Panc1 (cell line): ENCODE measurements around the gene CCDC39. TPM values are rescaled to one million over a fixed set of nuclear protein-coding genes. Genes with fewer than 3 reads are reported as not detected.

Source experiments
- ATAC-seq: fragments of 200-7000 bp; cut with Tn5 transposase; 2 replicates; pipeline ENCODE4 v1.9.1; 2020; ENCODE audit warnings: mild to moderate bottlenecking, moderate library complexity
- BruUV-seq: library from RNA; stranded (reverse); fragments of 400-500 nt; replicated peaks from 2 replicates; lab custom pipeline; 2021; lab: Mats Ljungman, UMichigan
- CTCF ChIA-PET: fragments of 300-600 bp; sonication (Branson Sonifier 250); formaldehyde crosslinking; loops from one replicate; lab custom pipeline; 2022; ENCODE audit warnings: antibody characterized with exemption; lab: Charles Lee
- POLR2A ChIA-PET: fragments of 300-600 bp; sonication (Branson Sonifier 250); formaldehyde crosslinking; loops from one replicate; lab custom pipeline; 2022; ENCODE audit warnings: antibody characterized with exemption; lab: Charles Lee
- DNase-seq: peaks from one replicate; pipeline ENCODE4 v3.0.0-alpha.2; 2010; ENCODE audit warnings: low read depth, low spot score
- H3K27ac ChIP-seq: 2 replicates; pipeline ENCODE4 v1.5.1; 2011; ENCODE audit warnings: mild to moderate bottlenecking, low read length, inconsistent platforms
- H3K27me3 ChIP-seq: fragments of 200-500 bp; sonication (Bioruptor generic); 2 replicates; pipeline ENCODE4 v1.6.0; 2014; ENCODE audit warnings: low read length, inconsistent platforms; ENCODE audit not compliant: control insufficient read depth, insufficient read depth
- H3K36me3 ChIP-seq: fragments of 200-500 bp; sonication (Bioruptor generic); 2 replicates; pipeline ENCODE4 v1.5.1; 2014; ENCODE audit warnings: inconsistent platforms, mild to moderate bottlenecking, low read length, moderate library complexity; ENCODE audit not compliant: control insufficient read depth, insufficient read depth
- H3K4me1 ChIP-seq: 2 replicates; pipeline ENCODE4 v1.5.1; 2011; ENCODE audit warnings: inconsistent platforms, mild to moderate bottlenecking, low read length, moderate library complexity; ENCODE audit not compliant: control insufficient read depth, insufficient read depth
- H3K4me3 ChIP-seq, 2 experiments: 2 replicates each; pipeline ENCODE4 v1.5.1; 2011 to 2012; ENCODE audit warnings: low read depth in 2 of 2, low read length in 2 of 2, mild to moderate bottlenecking in 2 of 2, inconsistent platforms in 1 of 2, moderate library complexity in 1 of 2
- H3K9me3 ChIP-seq: fragments of 200-500 bp; sonication (Bioruptor generic); 2 replicates; pipeline ENCODE4 v1.5.1; 2014; ENCODE audit warnings: low read depth, mild to moderate bottlenecking, inconsistent platforms, low read length, moderate library complexity; ENCODE audit not compliant: control insufficient read depth, insufficient read depth
- POLR2AphosphoS5 ChIP-seq: IDR thresholded peaks from 2 replicates; pipeline ENCODE4 v1.6.1; 2012; ENCODE audit warnings: mild to moderate bottlenecking, low read depth, low read length, moderate library complexity
- SIN3A ChIP-seq: IDR thresholded peaks from 2 replicates; pipeline ENCODE4 v1.6.1; 2012; ENCODE audit warnings: low read depth, mild to moderate bottlenecking, low read length, moderate library complexity, borderline replicate concordance; ENCODE audit not compliant: insufficient read depth
- TCF7L2 ChIP-seq: IDR thresholded peaks from 2 replicates; pipeline ENCODE4 v1.6.1; 2011; ENCODE audit warnings: mild to moderate bottlenecking, low read depth, low read length, inconsistent platforms
- in situ Hi-C: cut with HindIII; loops from 2 replicates; pipeline ENCODE4 v1.10.0; 2016; ENCODE audit warnings: low sequenced_read_pairs, low pct_unique_long_range_greater_than_20kb
- intact Hi-C: fragments of 100-400 bp; cut with micrococcal nuclease; formaldehyde crosslinking; loops from one replicate; pipeline ENCODE4 v1.10.0; 2022; ENCODE audit not compliant: unreplicated experiment
- total RNA-seq: library from RNA; stranded (reverse); gene quantifications from one replicate; pipeline ENCODE4 v1.2.1, GENCODE V29; 2021; ENCODE audit not compliant: unreplicated experiment
- TF ChIP-seq, protein P1 (sequence below): fragments of 450-650 bp; IDR thresholded peaks from 2 replicates; pipeline ENCODE4 v1.5.1; 2017; ENCODE audit warnings: mild to moderate bottlenecking
- TF ChIP-seq, protein P2 (sequence below), 2 experiments: IDR thresholded peaks; 2 replicates each; pipeline ENCODE4 v1.6.1; 2011 to 2012; ENCODE audit warnings: low read depth in 2 of 2, control low read depth in 1 of 2, low read length in 1 of 2, mild to moderate bottlenecking in 1 of 2, moderate library complexity in 1 of 2; ENCODE audit not compliant: insufficient read depth in 1 of 2

The CCDC39 gene
- total RNA-seq, 1 experiment from 2014 or later: not detected

DNA sequence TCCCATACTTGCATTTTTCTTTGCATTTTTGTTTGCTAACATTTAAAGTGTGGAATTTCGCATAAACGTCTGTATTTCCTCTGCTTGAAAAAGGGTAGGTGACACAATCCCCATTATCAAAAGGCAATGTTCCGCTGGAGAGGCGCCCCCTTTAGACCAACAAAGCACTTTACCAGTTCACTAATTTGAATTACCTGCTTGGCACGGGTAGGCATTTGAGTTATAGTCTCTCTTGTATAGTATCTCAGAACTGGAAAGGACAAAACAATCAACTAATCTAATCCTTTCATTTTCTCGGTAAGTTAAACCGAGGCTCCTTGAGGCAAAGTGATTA is 775 bp upstream of the CCDC39 start:
- peaks cover 12% of the 10 kb centered on the region for H3K4me1 ChIP-seq
- peak; percentile 36 for DNase-seq
- H3K9me3 ChIP-seq: no peaks in the 10 kb centered on the region
- peak; percentile 47 for ATAC-seq
- CTCF ChIA-PET: interaction anchor here (0.5 kb wide), 1 partner anchor 123 kb away, joined by 4 read pairs; no protein-coding TSS in a partner anchor
- peak overlapping the region; percentile 75 to 87 for H3K4me3 ChIP-seq
- H3K27ac ChIP-seq: no peak overlapping the region
- in situ Hi-C loops: no loop called here
- POLR2A ChIA-PET: no interaction called here
- intact Hi-C loops: no loop called here
- H3K36me3 ChIP-seq: no peaks in the 10 kb centered on the region
- no TSS peak for BruUV-seq
- H3K27me3 ChIP-seq: peaks cover 33% of the 10 kb centered on the region
- TF ChIP-seq, protein P1, sequence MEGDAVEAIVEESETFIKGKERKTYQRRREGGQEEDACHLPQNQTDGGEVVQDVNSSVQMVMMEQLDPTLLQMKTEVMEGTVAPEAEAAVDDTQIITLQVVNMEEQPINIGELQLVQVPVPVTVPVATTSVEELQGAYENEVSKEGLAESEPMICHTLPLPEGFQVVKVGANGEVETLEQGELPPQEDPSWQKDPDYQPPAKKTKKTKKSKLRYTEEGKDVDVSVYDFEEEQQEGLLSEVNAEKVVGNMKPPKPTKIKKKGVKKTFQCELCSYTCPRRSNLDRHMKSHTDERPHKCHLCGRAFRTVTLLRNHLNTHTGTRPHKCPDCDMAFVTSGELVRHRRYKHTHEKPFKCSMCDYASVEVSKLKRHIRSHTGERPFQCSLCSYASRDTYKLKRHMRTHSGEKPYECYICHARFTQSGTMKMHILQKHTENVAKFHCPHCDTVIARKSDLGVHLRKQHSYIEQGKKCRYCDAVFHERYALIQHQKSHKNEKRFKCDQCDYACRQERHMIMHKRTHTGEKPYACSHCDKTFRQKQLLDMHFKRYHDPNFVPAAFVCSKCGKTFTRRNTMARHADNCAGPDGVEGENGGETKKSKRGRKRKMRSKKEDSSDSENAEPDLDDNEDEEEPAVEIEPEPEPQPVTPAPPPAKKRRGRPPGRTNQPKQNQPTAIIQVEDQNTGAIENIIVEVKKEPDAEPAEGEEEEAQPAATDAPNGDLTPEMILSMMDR: peak; percentile 76
- no peak; the same call in 1 of the 2 replicates for TF ChIP-seq TCF7L2

DNA sequence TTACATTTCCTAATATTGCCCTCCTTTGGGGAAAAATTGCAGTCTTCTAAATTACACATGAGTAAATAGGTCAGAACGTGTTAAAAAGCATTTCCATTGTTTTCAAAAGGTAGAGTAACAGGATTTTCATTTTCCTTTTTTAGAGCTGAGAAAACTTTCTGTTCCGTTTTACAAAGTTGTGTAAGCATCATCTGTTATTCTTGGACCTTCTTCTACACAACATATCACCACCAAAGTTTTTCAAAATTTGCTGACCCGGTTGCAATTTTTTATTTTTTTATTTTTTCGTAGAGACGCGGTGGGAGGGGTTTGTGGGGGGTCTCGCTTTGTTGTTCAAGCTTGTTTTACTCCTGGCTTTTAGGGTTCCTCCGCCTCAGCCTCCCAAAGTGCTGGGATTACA is 1.1 kb downstream of the CCDC39 start:
- H3K27me3 ChIP-seq: peaks cover 29% of the 10 kb centered on the region
- CTCF ChIA-PET: interaction anchor here (0.6 kb wide), 1 partner anchor 1029 kb away, joined by 4 read pairs; no protein-coding TSS in a partner anchor
- no peak overlapping the region for H3K27ac ChIP-seq
- no peaks in the 10 kb centered on the region for H3K9me3 ChIP-seq
- no peaks in the 10 kb centered on the region for H3K36me3 ChIP-seq
- DNase-seq (no peak), ATAC-seq (no peak)
- POLR2A ChIA-PET: interaction anchor here (0.7 kb wide), 1 partner anchor 8 kb away, joined by 4 read pairs; no protein-coding TSS in a partner anchor
- in situ Hi-C loops (no loop called here), intact Hi-C loops (no loop called here)
- H3K4me3 ChIP-seq: no peak overlapping the region
- TF ChIP-seq POLR2AphosphoS5 (no peak), SIN3A (no peak), TCF7L2 (no peak)
- TF ChIP-seq, protein P2, sequence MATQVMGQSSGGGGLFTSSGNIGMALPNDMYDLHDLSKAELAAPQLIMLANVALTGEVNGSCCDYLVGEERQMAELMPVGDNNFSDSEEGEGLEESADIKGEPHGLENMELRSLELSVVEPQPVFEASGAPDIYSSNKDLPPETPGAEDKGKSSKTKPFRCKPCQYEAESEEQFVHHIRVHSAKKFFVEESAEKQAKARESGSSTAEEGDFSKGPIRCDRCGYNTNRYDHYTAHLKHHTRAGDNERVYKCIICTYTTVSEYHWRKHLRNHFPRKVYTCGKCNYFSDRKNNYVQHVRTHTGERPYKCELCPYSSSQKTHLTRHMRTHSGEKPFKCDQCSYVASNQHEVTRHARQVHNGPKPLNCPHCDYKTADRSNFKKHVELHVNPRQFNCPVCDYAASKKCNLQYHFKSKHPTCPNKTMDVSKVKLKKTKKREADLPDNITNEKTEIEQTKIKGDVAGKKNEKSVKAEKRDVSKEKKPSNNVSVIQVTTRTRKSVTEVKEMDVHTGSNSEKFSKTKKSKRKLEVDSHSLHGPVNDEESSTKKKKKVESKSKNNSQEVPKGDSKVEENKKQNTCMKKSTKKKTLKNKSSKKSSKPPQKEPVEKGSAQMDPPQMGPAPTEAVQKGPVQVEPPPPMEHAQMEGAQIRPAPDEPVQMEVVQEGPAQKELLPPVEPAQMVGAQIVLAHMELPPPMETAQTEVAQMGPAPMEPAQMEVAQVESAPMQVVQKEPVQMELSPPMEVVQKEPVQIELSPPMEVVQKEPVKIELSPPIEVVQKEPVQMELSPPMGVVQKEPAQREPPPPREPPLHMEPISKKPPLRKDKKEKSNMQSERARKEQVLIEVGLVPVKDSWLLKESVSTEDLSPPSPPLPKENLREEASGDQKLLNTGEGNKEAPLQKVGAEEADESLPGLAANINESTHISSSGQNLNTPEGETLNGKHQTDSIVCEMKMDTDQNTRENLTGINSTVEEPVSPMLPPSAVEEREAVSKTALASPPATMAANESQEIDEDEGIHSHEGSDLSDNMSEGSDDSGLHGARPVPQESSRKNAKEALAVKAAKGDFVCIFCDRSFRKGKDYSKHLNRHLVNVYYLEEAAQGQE (IDR thresholded peaks at IDR 0.05; ENCODE audit: insufficient read depth in 1 of 2, low read depth in 2 of 2, low read length in 1 of 2): no peak
- TF ChIP-seq, protein P1: no peak
- peaks cover 12% of the 10 kb centered on the region for H3K4me1 ChIP-seq
- BruUV-seq: no TSS peak
